Stimulated activated CD4-positive, alpha-beta T cell treated with anti-CD3 and anti-CD28 coated beads, Interleukin-4, amount 100 ng/mL, for 24 hours (primary cell): ENCODE results near the gene FGL2.
"Not testable (repeated sequence)": the region's sequence is repeated elsewhere in the genome, so short reads cannot be mapped to it uniquely, and the experiment has no call there.

ENCODE experiments used
- DNase-seq: peaks from one replicate; pipeline ENCODE4 v3.0.0-alpha.2; 2020

The FGL2 gene

GRCh38 chr7:77154917-77155464 is 44.6 kb downstream of the FGL2 start:
- DNase-seq, result not testable (repeated sequence)

GRCh38 chr7:77152232-77152631 is 47.4 kb downstream of the FGL2 start:
- DNase-seq, result not testable (repeated sequence)
